HG03342 (cell line): Measurements from ENCODE around the gene E2F2.

Source experiments
- ATAC-seq: cut with Tn5 transposase; IDR thresholded peaks from one replicate; pipeline ENCODE4 v1.9.1; 2021; ENCODE audit warnings: mild to moderate bottlenecking, moderate library complexity; ENCODE audit not compliant: unreplicated experiment

Gene E2F2

DNA sequence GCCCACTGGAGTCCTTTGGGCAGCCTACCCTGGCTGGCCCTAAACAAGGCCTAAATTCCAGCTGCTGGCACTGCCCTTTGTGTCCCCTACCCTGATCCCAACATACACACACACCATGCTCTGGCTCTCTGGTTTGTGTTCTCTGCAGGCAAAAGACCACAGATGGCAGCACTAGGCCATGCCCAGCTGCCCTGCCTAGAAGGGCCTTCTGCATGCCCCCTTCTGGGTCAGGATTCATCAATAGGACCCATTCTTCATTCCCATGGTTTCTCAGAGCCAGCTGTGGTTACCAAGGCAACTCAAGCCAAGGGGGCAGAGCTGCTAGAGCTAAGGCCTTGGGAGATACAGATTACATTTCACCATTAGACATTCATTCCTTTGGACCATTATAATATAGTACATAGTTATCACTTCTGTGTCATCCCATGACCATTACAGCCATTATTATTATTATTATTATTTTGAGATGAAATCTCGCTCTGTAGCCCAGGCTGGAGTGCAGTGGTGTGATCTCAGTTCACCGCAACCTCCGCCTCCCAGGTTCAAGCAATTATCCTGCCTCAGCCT lies 64.5 kb downstream of the E2F2 start:
- ATAC-seq, result no peak

GRCh38 chr1:23463286-23463685 lies 67.7 kb downstream of the E2F2 start:
- ATAC-seq, result no peak

- ATAC-seq, result no peak
These were observed 68.3 kb downstream of the E2F2 start for GRCh38 chr1:23462766-23463165.

- ATAC-seq, result no peak
These were observed 70.0 kb downstream of the E2F2 start for GRCh38 chr1:23461050-23461449.

GRCh38 chr1:23460519-23460918 lies 70.5 kb downstream of the E2F2 start:
- no peak for ATAC-seq

DNA sequence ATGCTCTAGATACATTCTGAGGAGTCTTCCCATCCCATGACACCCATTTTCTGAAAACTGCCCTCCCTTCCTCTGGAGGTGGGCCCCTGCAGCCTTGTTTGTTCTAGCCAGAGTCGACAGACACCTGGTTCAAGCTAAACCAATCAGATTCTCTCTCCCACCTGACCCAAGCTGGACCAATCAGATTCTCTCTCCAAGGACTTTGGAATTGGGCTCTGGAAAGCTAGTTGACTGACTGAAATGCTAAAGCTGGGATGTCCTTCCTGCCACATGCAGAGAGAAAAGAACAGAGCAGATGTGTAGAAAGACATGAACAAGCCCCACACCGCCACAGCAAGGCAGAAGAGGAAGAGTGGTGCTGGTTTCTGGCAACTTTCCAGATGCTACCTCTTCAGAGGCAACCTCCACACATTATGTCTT lies 71.7 kb downstream of the E2F2 start:
- ATAC-seq, result no peak
